Astrocyte (in vitro differentiated cells and primary cell): Measurements from ENCODE around the gene H2BK1. TPM values are rescaled to one million over a fixed set of nuclear protein-coding genes. Genes with fewer than 3 reads are reported as not detected.

Source experiments
- DNase-seq: peaks from one replicate; pipeline ENCODE4 v3.0.0-alpha.2; 2010; ENCODE audit warnings: low read depth
- FAIRE-seq: peaks from 2 replicates; lab custom pipeline; 2011; peaks lifted over from hg19 to GRCh38; lab: Jason Lieb, UNC
- H2AFZ ChIP-seq: 2 replicates; pipeline ENCODE4 v1.6.0; 2012; ENCODE audit warnings: low read depth, low read length, inconsistent platforms
- H3K27ac ChIP-seq: 2 replicates; pipeline ENCODE4 v1.5.1; 2011; ENCODE audit warnings: low read depth, low read length, inconsistent platforms
- H3K27me3 ChIP-seq: 2 replicates; pipeline ENCODE4 v1.6.0; 2011; ENCODE audit warnings: low read length, inconsistent platforms; ENCODE audit not compliant: insufficient read depth
- H3K36me3 ChIP-seq: 2 replicates; pipeline ENCODE4 v1.5.1; 2011; ENCODE audit warnings: low read length, inconsistent platforms; ENCODE audit not compliant: insufficient read depth
- H3K4me1 ChIP-seq: 2 replicates; pipeline ENCODE4 v1.5.1; 2011; ENCODE audit warnings: low read length, inconsistent platforms; ENCODE audit not compliant: insufficient read depth
- H3K4me2 ChIP-seq: 2 replicates; pipeline ENCODE4 v1.6.0; 2012; ENCODE audit warnings: low read length, inconsistent platforms
- H3K4me3 ChIP-seq: 2 replicates; pipeline ENCODE4 v1.5.1; 2011; ENCODE audit warnings: low read depth, mild to moderate bottlenecking, low read length, inconsistent platforms; ENCODE audit not compliant: insufficient read depth
- H3K79me2 ChIP-seq: 2 replicates; pipeline ENCODE4 v1.6.0; 2012; ENCODE audit warnings: mild to moderate bottlenecking, low read length, inconsistent platforms; ENCODE audit not compliant: insufficient read depth
- H3K9ac ChIP-seq: 2 replicates; pipeline ENCODE4 v1.6.0; 2012; ENCODE audit warnings: mild to moderate bottlenecking, low read length, inconsistent platforms
- H3K9me3 ChIP-seq: 2 replicates; pipeline ENCODE4 v1.5.1; 2012; ENCODE audit warnings: low read depth, mild to moderate bottlenecking, low read length, inconsistent platforms; ENCODE audit not compliant: insufficient read depth
- H4K20me1 ChIP-seq: 2 replicates; pipeline ENCODE4 v1.6.0; 2012; ENCODE audit warnings: low read length, inconsistent platforms; ENCODE audit not compliant: insufficient read depth
- H3K27ac Mint-ChIP-seq: one replicate; pipeline ENCODE4 v1.8.0; 2021; ENCODE audit warnings: mild to moderate bottlenecking, mixed read lengths; ENCODE audit not compliant: unreplicated experiment
- H3K27me3 Mint-ChIP-seq: one replicate; pipeline ENCODE4 v1.8.0; 2021; ENCODE audit warnings: low read depth, mixed read lengths; ENCODE audit not compliant: unreplicated experiment
- H3K36me3 Mint-ChIP-seq: one replicate; pipeline ENCODE4 v1.8.0; 2021; ENCODE audit warnings: low read depth, mixed read lengths; ENCODE audit not compliant: unreplicated experiment
- H3K4me1 Mint-ChIP-seq: one replicate; pipeline ENCODE4 v1.8.0; 2021; ENCODE audit warnings: low read depth, mixed read lengths; ENCODE audit not compliant: unreplicated experiment
- H3K4me3 Mint-ChIP-seq: one replicate; pipeline ENCODE4 v1.8.0; 2021; ENCODE audit warnings: mild to moderate bottlenecking, moderate library complexity, mixed read lengths; ENCODE audit not compliant: unreplicated experiment
- H3K9me3 Mint-ChIP-seq: one replicate; pipeline ENCODE4 v1.8.0; 2021; ENCODE audit warnings: mild to moderate bottlenecking, mixed read lengths; ENCODE audit not compliant: unreplicated experiment
- CTCF ChIP-seq: IDR thresholded peaks from 2 replicates; pipeline ENCODE4 v1.5.1; 2011; ENCODE audit warnings: low read depth, mild to moderate bottlenecking, inconsistent platforms, low read length, moderate library complexity; ENCODE audit not compliant: insufficient read depth
- EZH2 ChIP-seq: IDR thresholded peaks from 2 replicates; pipeline ENCODE4 v1.6.1; 2012; ENCODE audit warnings: mild to moderate bottlenecking, low read length, inconsistent platforms; ENCODE audit not compliant: insufficient read depth
- total RNA-seq: library from RNA; stranded (reverse); gene quantifications from 2 replicates; pipeline ENCODE4 v1.2.1, GENCODE V29; 2021

H2BK1 gene
- total RNA-seq, 1 donor from 2014 or later = not detected

GRCh38 chr7:151202836-151203235 lies 7.5 kb downstream of the H2BK1 start:
- H3K9me3 Mint-ChIP-seq = peaks cover 3% of the 10 kb centered on the region
- H3K4me3 Mint-ChIP-seq = no peak overlapping the region
- Histone ChIP-seq H3K4me2 (no peak overlapping the region), H3K4me1 (no peaks in the 10 kb centered on the region), H3K79me2 (no peaks in the 10 kb centered on the region), H3K9me3 (no peaks in the 10 kb centered on the region), H3K36me3 (no peaks in the 10 kb centered on the region), H4K20me1 (no peaks in the 10 kb centered on the region), H3K27ac (no peak overlapping the region), H3K9ac (no peak overlapping the region), H3K4me3 (no peak overlapping the region), H3K27me3 (peaks cover 22% of the 10 kb centered on the region), H2AFZ (no peak overlapping the region)
- H3K4me1 Mint-ChIP-seq = no peaks in the 10 kb centered on the region
- H3K27ac Mint-ChIP-seq = no peak overlapping the region
- H3K36me3 Mint-ChIP-seq = no peaks in the 10 kb centered on the region
- no peak for FAIRE-seq
- TF ChIP-seq CTCF (no peak), EZH2 (no peak)
- peaks cover 59% of the 10 kb centered on the region for H3K27me3 Mint-ChIP-seq
- no peak for DNase-seq

- Mint-ChIP-seq H3K4me3 (no peak overlapping the region), H3K36me3 (no peaks in the 10 kb centered on the region), H3K9me3 (peaks cover 3% of the 10 kb centered on the region), H3K27me3 (peaks cover 51% of the 10 kb centered on the region), H3K27ac (no peak overlapping the region), H3K4me1 (no peaks in the 10 kb centered on the region)
- no peaks in the 10 kb centered on the region for H3K4me1 ChIP-seq
- no peak overlapping the region for H3K4me3 ChIP-seq
- H4K20me1 ChIP-seq = no peaks in the 10 kb centered on the region
- no peaks in the 10 kb centered on the region for H3K79me2 ChIP-seq
- H3K36me3 ChIP-seq = no peaks in the 10 kb centered on the region
- no peak overlapping the region for H2AFZ ChIP-seq
- H3K27me3 ChIP-seq = peaks cover 24% of the 10 kb centered on the region
- H3K9ac ChIP-seq = no peak overlapping the region
- no peaks in the 10 kb centered on the region for H3K9me3 ChIP-seq
- no peak for TF ChIP-seq CTCF
- TF ChIP-seq EZH2 = no peak
- H3K4me2 ChIP-seq = no peak overlapping the region
- FAIRE-seq (no peak), DNase-seq (no peak)
- no peak overlapping the region for H3K27ac ChIP-seq
These were observed 8.5 kb downstream of the H2BK1 start for GRCh38 chr7:151201751-151202150.

GRCh38 chr7:151201344-151201743 lies 8.9 kb downstream of the H2BK1 start:
- no peak for TF ChIP-seq EZH2
- Histone ChIP-seq H3K9ac (no peak overlapping the region), H3K4me2 (no peak overlapping the region), H3K79me2 (no peaks in the 10 kb centered on the region), H2AFZ (no peak overlapping the region), H3K27ac (no peak overlapping the region), H3K9me3 (no peaks in the 10 kb centered on the region), H3K27me3 (peaks cover 28% of the 10 kb centered on the region), H4K20me1 (no peaks in the 10 kb centered on the region), H3K4me1 (no peaks in the 10 kb centered on the region), H3K36me3 (no peaks in the 10 kb centered on the region), H3K4me3 (no peak overlapping the region)
- Mint-ChIP-seq H3K4me1 (no peaks in the 10 kb centered on the region), H3K27ac (no peak overlapping the region), H3K36me3 (no peaks in the 10 kb centered on the region), H3K4me3 (no peak overlapping the region), H3K27me3 (peaks cover 47% of the 10 kb centered on the region), H3K9me3 (peaks cover 3% of the 10 kb centered on the region)
- no peak for DNase-seq
- no peak for FAIRE-seq
